Sigmoid colon (tissue), 4 donors: Measurements from ENCODE around the gene SGTA.

Experiments used
- EP300 ChIP-seq, 4 donors: sonication (generic); formaldehyde crosslinking; IDR thresholded peaks; one replicate each; pipeline ENCODE4 v1.6.1; 2017; ENCODE audit warnings: antibody characterized with exemption in 4 of 4
- POLR2AphosphoS5 ChIP-seq, 4 donors: sonication (generic); formaldehyde crosslinking; IDR thresholded peaks; one replicate each; pipeline ENCODE4 v1.6.1; 2017; ENCODE audit warnings: antibody characterized with exemption in 4 of 4
- TF ChIP-seq, protein P1 (sequence below), 4 experiments: fragments of 450-650 bp in 3 of 4; fragments of 200-600 bp in 1 of 4; IDR thresholded peaks; one replicate each; pipeline ENCODE4 v1.5.1; 2016 to 2019; ENCODE audit warnings: antibody characterized with exemption in 4 of 4, mild to moderate bottlenecking in 3 of 4, moderate library complexity in 2 of 4

DNA sequence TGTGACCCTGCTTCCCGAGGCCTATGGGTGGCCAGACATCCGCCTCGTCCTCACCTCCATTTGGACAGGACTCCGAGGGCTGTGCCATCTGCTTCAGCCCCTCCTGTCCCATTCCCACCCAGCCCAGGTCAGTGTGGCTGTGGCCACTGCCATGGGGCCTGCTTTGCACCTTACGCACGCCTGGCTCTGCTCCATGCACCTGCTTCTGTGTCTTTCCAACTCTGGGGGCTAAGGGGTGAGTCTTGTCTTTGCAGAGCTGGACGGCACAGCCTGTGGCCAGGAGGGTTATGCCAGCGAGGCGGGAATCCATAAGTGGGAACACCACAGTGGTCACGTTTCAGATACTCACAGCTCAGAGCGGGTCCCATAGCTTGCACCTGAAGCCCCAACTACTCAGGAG is 31.4 kb upstream of the SGTA start:
- no peak for TF ChIP-seq POLR2AphosphoS5 (IDR thresholded peaks at IDR 0.05)
- TF ChIP-seq, protein P1, sequence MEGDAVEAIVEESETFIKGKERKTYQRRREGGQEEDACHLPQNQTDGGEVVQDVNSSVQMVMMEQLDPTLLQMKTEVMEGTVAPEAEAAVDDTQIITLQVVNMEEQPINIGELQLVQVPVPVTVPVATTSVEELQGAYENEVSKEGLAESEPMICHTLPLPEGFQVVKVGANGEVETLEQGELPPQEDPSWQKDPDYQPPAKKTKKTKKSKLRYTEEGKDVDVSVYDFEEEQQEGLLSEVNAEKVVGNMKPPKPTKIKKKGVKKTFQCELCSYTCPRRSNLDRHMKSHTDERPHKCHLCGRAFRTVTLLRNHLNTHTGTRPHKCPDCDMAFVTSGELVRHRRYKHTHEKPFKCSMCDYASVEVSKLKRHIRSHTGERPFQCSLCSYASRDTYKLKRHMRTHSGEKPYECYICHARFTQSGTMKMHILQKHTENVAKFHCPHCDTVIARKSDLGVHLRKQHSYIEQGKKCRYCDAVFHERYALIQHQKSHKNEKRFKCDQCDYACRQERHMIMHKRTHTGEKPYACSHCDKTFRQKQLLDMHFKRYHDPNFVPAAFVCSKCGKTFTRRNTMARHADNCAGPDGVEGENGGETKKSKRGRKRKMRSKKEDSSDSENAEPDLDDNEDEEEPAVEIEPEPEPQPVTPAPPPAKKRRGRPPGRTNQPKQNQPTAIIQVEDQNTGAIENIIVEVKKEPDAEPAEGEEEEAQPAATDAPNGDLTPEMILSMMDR (IDR thresholded peaks at IDR 0.05): no peak
- TF ChIP-seq EP300 (IDR thresholded peaks at IDR 0.05): no peak
